Measurements from ENCODE around the gene TATDN3.

DNA sequence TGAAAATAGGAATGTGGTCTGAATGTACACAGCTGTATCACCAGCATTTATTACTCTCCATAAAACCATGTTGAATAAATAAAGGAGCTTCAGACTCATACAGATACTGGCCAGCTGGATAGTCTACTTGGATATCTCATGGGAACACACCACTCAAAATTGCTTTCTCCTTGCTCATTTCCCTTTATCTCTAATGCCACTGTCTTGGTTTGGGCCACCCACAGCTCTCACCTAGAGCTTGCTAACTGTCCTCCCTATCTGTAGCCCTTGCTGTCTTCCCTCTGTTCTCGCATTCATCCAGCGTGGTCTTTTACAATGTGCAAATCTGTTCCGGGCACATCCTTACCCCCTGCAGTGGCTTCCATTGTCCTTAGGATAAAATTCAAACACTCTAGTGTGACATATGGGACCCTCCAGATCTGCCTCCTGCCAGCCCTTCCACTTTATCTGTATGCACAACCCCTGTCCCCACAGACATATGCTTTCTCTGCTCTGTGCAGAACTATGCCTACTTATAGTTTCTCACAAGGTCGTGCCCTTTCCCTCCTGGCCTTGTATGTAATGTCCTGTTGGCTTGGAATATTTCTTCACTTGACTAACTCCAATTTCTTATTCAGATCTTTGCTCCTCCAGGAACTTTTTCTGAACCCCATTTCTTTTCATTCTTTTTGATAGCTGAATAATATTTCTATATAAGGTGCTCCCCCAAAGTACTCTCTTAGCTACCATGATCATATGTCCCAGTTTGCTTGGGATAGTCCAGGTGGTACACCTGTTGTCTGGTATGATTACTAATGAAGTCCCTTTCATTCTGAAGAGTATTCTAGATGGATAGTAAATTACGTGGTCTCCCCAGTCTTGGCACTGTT, 69.3 kb downstream of the TATDN3 start:
- TF ChIP-seq, protein P1, sequence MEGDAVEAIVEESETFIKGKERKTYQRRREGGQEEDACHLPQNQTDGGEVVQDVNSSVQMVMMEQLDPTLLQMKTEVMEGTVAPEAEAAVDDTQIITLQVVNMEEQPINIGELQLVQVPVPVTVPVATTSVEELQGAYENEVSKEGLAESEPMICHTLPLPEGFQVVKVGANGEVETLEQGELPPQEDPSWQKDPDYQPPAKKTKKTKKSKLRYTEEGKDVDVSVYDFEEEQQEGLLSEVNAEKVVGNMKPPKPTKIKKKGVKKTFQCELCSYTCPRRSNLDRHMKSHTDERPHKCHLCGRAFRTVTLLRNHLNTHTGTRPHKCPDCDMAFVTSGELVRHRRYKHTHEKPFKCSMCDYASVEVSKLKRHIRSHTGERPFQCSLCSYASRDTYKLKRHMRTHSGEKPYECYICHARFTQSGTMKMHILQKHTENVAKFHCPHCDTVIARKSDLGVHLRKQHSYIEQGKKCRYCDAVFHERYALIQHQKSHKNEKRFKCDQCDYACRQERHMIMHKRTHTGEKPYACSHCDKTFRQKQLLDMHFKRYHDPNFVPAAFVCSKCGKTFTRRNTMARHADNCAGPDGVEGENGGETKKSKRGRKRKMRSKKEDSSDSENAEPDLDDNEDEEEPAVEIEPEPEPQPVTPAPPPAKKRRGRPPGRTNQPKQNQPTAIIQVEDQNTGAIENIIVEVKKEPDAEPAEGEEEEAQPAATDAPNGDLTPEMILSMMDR (IDR thresholded peaks at IDR 0.05; ENCODE audit: borderline replicate concordance, extremely low read depth, low read length, poor library complexity, severe bottlenecking): no peak
- TF ChIP-seq EZH2 (IDR thresholded peaks at IDR 0.05; ENCODE audit: borderline replicate concordance, low read depth, low read length, severe bottlenecking): no peak

All from DND-41 (cell line).